Kidney (tissue), 14 donors: ENCODE measurements around the gene TBC1D1. TPM values are rescaled to one million over a fixed set of nuclear protein-coding genes. Genes with fewer than 3 reads are reported as not detected.

Experiments
- DNase-seq, 5 donors: peaks; one replicate each; pipeline ENCODE4 v3.0.0-alpha.2; 2013 to 2020
- FAIRE-seq: peaks from 2 replicates; lab custom pipeline; 2012; peaks lifted over from hg19 to GRCh38; lab: Jason Lieb, UNC
- H3K27ac ChIP-seq, 2 donors: one replicate each; pipeline ENCODE4 v1.7.0; 2013; ENCODE audit warnings: low read depth in 2 of 2, low read length in 2 of 2, inconsistent platforms in 1 of 2
- H3K27me3 ChIP-seq: one replicate; pipeline ENCODE4 v1.7.1; 2013; ENCODE audit warnings: low read length, inconsistent platforms; ENCODE audit not compliant: control insufficient read depth, insufficient read depth
- H3K36me3 ChIP-seq, 3 donors: one replicate each; pipeline versions ENCODE4 v1.7.0 to v1.7.1; 2013; ENCODE audit warnings: low read length in 3 of 3, control low read depth in 1 of 3, inconsistent platforms in 1 of 3; ENCODE audit not compliant: insufficient read depth in 3 of 3, control insufficient read depth in 2 of 3
- H3K4me1 ChIP-seq, 3 donors: one replicate each; pipeline versions ENCODE4 v1.7.0 to v1.7.1; 2013; ENCODE audit warnings: low read length in 3 of 3, inconsistent platforms in 1 of 3, low read depth in 1 of 3; ENCODE audit not compliant: control insufficient read depth in 2 of 3, insufficient read depth in 2 of 3
- H3K4me3 ChIP-seq, 3 donors: one replicate each; pipeline versions ENCODE4 v1.7.0 to v1.8.1; 2013; ENCODE audit warnings: low read length in 3 of 3, control low read depth in 1 of 3, inconsistent platforms in 1 of 3
- H3K9ac ChIP-seq, 3 donors: one replicate each; pipeline versions ENCODE4 v1.7.0 to v1.7.1; 2013; ENCODE audit warnings: low read length in 3 of 3, control low read depth in 1 of 3, inconsistent platforms in 1 of 3
- H3K9me3 ChIP-seq, 3 donors: one replicate each; pipeline versions ENCODE4 v1.7.0 to v1.7.1; 2013; ENCODE audit warnings: low read length in 3 of 3, control low read depth in 1 of 3, inconsistent platforms in 1 of 3; ENCODE audit not compliant: control insufficient read depth in 2 of 3, insufficient read depth in 1 of 3
- intact Hi-C: fragments of 100-400 bp; cut with DNase I; formaldehyde crosslinking; loops from one replicate; pipeline ENCODE4 v1.11.1; 2022
- polyA plus RNA-seq: library from polyadenylated mRNA; stranded (reverse); fragments of 350-450 nt; fragmentation: Illumina TruSeq; extraction: RNeasy Lipid Tissue Mini Kit (QIAGEN cat#74804); gene quantifications from one replicate; pipeline ENCODE4 v1.2.3, GENCODE V29; 2014; ENCODE audit warnings: low read depth, low replicate concordance; ENCODE audit not compliant: insufficient read depth
- total RNA-seq: library from RNA; stranded (reverse); fragmentation: NEBNext Ultra II Directional; extraction: Animal tissue kit (Norgen Biotek cat#: 25700); gene quantifications from one replicate; pipeline ENCODE4 v1.2.1, GENCODE V29; 2021
- TF ChIP-seq, protein P1 (sequence below): IDR thresholded peaks from 3 replicates; pipeline ENCODE4 v1.5.1; 2012; ENCODE audit warnings: mild to moderate bottlenecking, moderate library complexity, borderline replicate concordance; ENCODE audit not compliant: insufficient read depth; ENCODE audit errors: extremely low read depth
- donor health status: control.
- donor health status: control.
- donor health status: control.
- donor health status: control.
- donor health status: control.
- donor health status: DM: yes; HTN: yes; CAD: no.
- donor health status: Normal renal cell carcinoma (clear cell type).

TBC1D1 gene
- total and polyA plus RNA-seq, 2 donors from 2014 or later = 170 to 182 TPM

- TF ChIP-seq, protein P1, sequence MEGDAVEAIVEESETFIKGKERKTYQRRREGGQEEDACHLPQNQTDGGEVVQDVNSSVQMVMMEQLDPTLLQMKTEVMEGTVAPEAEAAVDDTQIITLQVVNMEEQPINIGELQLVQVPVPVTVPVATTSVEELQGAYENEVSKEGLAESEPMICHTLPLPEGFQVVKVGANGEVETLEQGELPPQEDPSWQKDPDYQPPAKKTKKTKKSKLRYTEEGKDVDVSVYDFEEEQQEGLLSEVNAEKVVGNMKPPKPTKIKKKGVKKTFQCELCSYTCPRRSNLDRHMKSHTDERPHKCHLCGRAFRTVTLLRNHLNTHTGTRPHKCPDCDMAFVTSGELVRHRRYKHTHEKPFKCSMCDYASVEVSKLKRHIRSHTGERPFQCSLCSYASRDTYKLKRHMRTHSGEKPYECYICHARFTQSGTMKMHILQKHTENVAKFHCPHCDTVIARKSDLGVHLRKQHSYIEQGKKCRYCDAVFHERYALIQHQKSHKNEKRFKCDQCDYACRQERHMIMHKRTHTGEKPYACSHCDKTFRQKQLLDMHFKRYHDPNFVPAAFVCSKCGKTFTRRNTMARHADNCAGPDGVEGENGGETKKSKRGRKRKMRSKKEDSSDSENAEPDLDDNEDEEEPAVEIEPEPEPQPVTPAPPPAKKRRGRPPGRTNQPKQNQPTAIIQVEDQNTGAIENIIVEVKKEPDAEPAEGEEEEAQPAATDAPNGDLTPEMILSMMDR = no peak
- Histone ChIP-seq H3K4me3 (no peak overlapping the region), H3K27ac (no peak overlapping the region), H3K9ac (no peak overlapping the region), H3K9me3 (no peaks in the 10 kb centered on the region), H3K36me3 (no peaks in the 10 kb centered on the region), H3K4me1 (peaks cover 0 to 10% (median 6%) of the 10 kb centered on the region in 3 donors), H3K27me3 (no peaks in the 10 kb centered on the region)
- no peak for FAIRE-seq
- intact Hi-C loops = no loop called here
- DNase-seq = no peak
Measured at GRCh38 chr4:38157592-38157991, 266.7 kb downstream of the TBC1D1 start.

DNA sequence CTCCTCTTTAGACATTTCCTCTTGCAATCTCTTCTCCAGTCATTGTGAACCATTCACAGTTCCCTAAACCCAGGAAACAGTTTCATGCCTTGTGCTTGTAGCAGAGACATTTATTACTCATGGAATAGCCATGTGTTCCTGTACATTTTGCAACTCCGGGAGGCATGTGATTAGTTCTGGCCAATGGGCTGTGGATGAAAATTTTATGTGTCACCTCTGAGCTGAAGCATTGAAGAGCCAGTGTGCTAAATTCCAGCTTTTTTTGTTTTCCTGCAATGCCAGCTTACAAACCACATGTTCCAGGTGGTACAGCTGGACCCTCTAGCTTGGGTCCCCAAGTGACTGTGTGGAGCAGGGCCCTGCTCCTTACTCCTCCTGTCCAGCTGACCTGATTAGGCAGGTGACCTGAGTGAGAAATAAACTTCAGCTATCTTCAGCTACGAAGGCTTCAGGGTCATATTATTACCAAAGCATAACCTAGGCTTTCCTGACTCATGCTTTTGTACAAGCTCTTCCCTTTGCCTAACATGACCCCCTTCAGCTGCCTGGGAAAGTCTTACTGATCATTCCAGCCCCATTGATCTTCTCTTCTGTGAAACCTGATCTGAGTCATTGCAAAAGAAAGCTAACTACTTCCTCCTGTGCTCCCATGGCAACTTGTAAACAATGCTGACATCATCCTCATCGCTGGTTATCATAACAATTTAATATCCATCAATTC is 269.8 kb downstream of the TBC1D1 start:
- Histone ChIP-seq H3K4me1 (peaks cover 0 to 10% (median 10%) of the 10 kb centered on the region in 3 donors), H3K27ac (peak overlapping the region in 1 of 2 donors; percentile 2), H3K36me3 (no peaks in the 10 kb centered on the region), H3K9ac (no peak overlapping the region), H3K9me3 (no peaks in the 10 kb centered on the region), H3K27me3 (no peaks in the 10 kb centered on the region), H3K4me3 (no peak overlapping the region)
- TF ChIP-seq, protein P1 = no peak
- FAIRE-seq (no peak), DNase-seq (peak in 1 of 5 donors; percentile 60)
- intact Hi-C loops = no loop called here

GRCh38 chr4:38161208-38162113 is 270.6 kb downstream of the TBC1D1 start:
- Histone ChIP-seq H3K36me3 (no peaks in the 10 kb centered on the region), H3K9ac (no peak overlapping the region), H3K4me3 (no peak overlapping the region), H3K27ac (no peak overlapping the region), H3K4me1 (peaks cover 0 to 10% (median 10%) of the 10 kb centered on the region in 3 donors), H3K9me3 (no peaks in the 10 kb centered on the region), H3K27me3 (no peaks in the 10 kb centered on the region)
- intact Hi-C loops = no loop called here
- FAIRE-seq (no peak), DNase-seq (no peak)
- TF ChIP-seq, protein P1 = no peak
